Natural killer cell (primary cell): ENCODE results near the gene STN1. TPM values are rescaled to one million over a fixed set of nuclear protein-coding genes. Genes with fewer than 3 reads are reported as not detected.

Experiments used
- ATAC-seq, 3 donors: fragments of 150-1000 bp in 2 of 3; fragments of 200-7000 bp in 1 of 3; cut with Tn5 transposase; 1 replicate in 1 of 3; 2 replicates in 2 of 3; pipeline ENCODE4 v1.10.0; 2021; ENCODE audit warnings: mild to moderate bottlenecking in 2 of 3, moderate library complexity in 2 of 3
- DNase-seq, 2 donors: peaks; one replicate each; pipeline versions ENCODE4 v3.0.0 to v3.0.0-alpha.2; 2013 to 2021; ENCODE audit warnings: mixed read lengths in 1 of 2
- H3K27ac ChIP-seq: one replicate; pipeline ENCODE4 v1.5.1; 2013; ENCODE audit warnings: mild to moderate bottlenecking, low read length
- H3K27me3 ChIP-seq: one replicate; pipeline ENCODE4 v1.6.1; 2013; ENCODE audit warnings: low read length; ENCODE audit not compliant: control insufficient read depth, insufficient read depth
- H3K36me3 ChIP-seq: one replicate; pipeline ENCODE4 v1.6.1; 2013; ENCODE audit warnings: low read length; ENCODE audit not compliant: control insufficient read depth, insufficient read depth
- H3K4me1 ChIP-seq: one replicate; pipeline ENCODE4 v1.6.1; 2013; ENCODE audit warnings: low read length; ENCODE audit not compliant: control insufficient read depth, insufficient read depth
- H3K4me3 ChIP-seq: one replicate; pipeline ENCODE4 v1.5.1; 2013; ENCODE audit warnings: low read length
- H3K9me3 ChIP-seq: one replicate; pipeline ENCODE4 v1.6.1; 2013; ENCODE audit warnings: low read length; ENCODE audit not compliant: control insufficient read depth, insufficient read depth
- H3K27ac Mint-ChIP-seq, 2 donors: one replicate each; pipeline ENCODE4 v1.8.0; 2022; ENCODE audit warnings: mild to moderate bottlenecking in 2 of 2, mixed read lengths in 2 of 2, moderate library complexity in 1 of 2
- H3K27me3 Mint-ChIP-seq, 2 donors: one replicate each; pipeline ENCODE4 v1.8.0; 2022; ENCODE audit warnings: low read depth in 2 of 2, mixed read lengths in 2 of 2
- H3K36me3 Mint-ChIP-seq: one replicate; pipeline ENCODE4 v1.8.0; 2022; ENCODE audit warnings: mixed read lengths
- H3K4me1 Mint-ChIP-seq, 2 donors: one replicate each; pipeline ENCODE4 v1.8.0; 2022; ENCODE audit warnings: mixed read lengths in 2 of 2
- H3K4me3 Mint-ChIP-seq: one replicate; pipeline ENCODE4 v1.8.0; 2022; ENCODE audit warnings: mild to moderate bottlenecking, moderate library complexity, mixed read lengths
- H3K9me3 Mint-ChIP-seq, 2 donors: one replicate each; pipeline ENCODE4 v1.8.0; 2022; ENCODE audit warnings: mixed read lengths in 2 of 2
- WGBS: methylation state at CpG from one replicate; pipeline ENCODE4 v1.1.7; 2013; ENCODE audit warnings: missing lambda C conversion rate; ENCODE audit not compliant: insufficient coverage; 5-methylcytosine and 5-hydroxymethylcytosine counted together
- intact Hi-C: fragments of 100-400 bp; cut with micrococcal nuclease; formaldehyde crosslinking; loops from one replicate; pipeline ENCODE4 v1.14.2; 2022
- total RNA-seq, 4 donors: library from RNA; stranded (reverse); fragments of 120-200 nt in 1 of 4; gene quantifications; one replicate each; pipeline versions ENCODE4 v1.2.3 to v1.2.4, GENCODE V29; 2013 to 2022
- TF ChIP-seq, protein P1 (sequence below): fragments of 200-600 bp; IDR thresholded peaks from one replicate; pipeline ENCODE4 v1.8.0; 2022; ENCODE audit warnings: antibody characterized with exemption

STN1 gene
- total RNA-seq, 3 donors from 2014 or later (not counting 1 experiment from before 2014, with no cell fraction given) = 31.7 to 53.4 (median 34.0) TPM

DNA sequence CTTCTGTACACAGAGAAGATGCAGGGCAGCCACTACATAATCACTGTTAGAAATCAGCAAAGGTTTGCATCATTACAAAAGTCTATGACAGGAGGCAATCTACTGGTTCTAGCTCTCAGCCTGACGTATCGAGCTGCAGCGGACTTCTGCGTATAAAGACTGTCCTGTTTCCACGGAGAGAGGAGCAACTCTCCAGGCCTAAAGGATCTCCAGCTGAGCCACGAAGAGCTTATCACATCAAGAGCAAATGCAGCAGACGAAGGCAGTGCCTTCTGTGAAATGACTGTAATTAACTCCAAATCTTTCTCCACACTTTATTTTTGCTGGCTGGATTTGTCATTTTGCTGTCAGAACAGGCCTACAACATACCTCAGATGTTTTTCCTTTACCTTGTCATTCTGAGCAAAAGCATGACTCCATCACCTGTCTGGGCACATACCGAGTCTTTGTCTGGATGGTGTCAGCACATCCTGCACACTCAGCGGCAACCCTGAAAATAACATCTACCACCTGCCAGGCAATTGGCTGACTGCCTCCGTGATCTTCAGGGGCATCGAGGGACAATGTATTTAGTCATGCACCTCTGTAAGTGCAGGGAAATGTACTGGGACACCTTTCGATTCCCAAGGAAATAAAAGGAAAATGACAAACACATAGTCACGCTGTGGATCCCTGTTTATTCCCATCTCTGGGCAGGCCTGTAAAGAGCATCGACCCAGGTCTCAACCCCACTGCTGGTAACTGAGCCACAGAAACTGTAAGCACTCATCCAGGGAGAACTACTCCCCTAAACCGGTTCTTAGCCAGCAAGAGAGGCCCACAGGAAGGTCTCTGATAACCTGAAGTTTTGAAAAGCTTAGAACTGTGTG is 36.3 kb downstream of the STN1 start:
- intact Hi-C loops = no loop called here
- 99% methylated on average over 15 of the region's 15 CpGs for WGBS
- no peaks in the 10 kb centered on the region for H3K27me3 ChIP-seq
- ATAC-seq (no peak), DNase-seq (no peak)
- H3K4me1 Mint-ChIP-seq = peaks cover 3 to 6% of the 10 kb centered on the region in 2 donors
- no peak overlapping the region for H3K4me3 ChIP-seq
- H3K9me3 Mint-ChIP-seq = no peaks in the 10 kb centered on the region
- TF ChIP-seq, protein P1, sequence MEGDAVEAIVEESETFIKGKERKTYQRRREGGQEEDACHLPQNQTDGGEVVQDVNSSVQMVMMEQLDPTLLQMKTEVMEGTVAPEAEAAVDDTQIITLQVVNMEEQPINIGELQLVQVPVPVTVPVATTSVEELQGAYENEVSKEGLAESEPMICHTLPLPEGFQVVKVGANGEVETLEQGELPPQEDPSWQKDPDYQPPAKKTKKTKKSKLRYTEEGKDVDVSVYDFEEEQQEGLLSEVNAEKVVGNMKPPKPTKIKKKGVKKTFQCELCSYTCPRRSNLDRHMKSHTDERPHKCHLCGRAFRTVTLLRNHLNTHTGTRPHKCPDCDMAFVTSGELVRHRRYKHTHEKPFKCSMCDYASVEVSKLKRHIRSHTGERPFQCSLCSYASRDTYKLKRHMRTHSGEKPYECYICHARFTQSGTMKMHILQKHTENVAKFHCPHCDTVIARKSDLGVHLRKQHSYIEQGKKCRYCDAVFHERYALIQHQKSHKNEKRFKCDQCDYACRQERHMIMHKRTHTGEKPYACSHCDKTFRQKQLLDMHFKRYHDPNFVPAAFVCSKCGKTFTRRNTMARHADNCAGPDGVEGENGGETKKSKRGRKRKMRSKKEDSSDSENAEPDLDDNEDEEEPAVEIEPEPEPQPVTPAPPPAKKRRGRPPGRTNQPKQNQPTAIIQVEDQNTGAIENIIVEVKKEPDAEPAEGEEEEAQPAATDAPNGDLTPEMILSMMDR = no peak
- H3K36me3 Mint-ChIP-seq = peaks cover 19% of the 10 kb centered on the region
- no peak overlapping the region for H3K4me3 Mint-ChIP-seq
- H3K27ac Mint-ChIP-seq = no peak overlapping the region
- no peak overlapping the region for H3K27ac ChIP-seq
- no peaks in the 10 kb centered on the region for H3K4me1 ChIP-seq
- peaks cover 86% of the 10 kb centered on the region for H3K36me3 ChIP-seq
- H3K27me3 Mint-ChIP-seq = no peaks in the 10 kb centered on the region
- H3K9me3 ChIP-seq = no peaks in the 10 kb centered on the region

DNA sequence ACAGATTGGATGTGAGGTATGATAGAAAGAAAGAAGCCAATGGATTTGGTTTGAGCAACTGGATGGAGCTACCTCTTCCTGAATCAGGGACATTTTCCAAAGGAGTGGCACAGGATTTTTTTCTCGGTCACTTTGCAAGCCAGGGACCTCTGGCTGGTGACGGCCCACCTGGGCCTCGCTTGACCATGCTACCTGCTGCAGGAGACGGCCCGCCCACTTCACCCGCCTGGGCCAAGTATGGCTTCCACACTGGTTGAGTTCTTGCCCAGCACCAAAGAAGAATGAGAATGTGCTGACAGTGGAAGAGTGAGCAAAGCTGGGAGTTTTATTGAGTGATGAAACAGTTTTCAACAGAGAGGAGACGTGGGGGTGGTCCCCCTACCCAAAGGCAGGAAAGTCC is 38.2 kb downstream of the STN1 start:
- H3K4me1 Mint-ChIP-seq = peaks cover 5 to 6% of the 10 kb centered on the region in 2 donors
- H3K27ac Mint-ChIP-seq = peak overlapping the region in 1 of 2 donors; percentile 35
- ATAC-seq = no peak
- DNase-seq = no peak
- no peaks in the 10 kb centered on the region for H3K9me3 ChIP-seq
- peaks cover 19% of the 10 kb centered on the region for H3K36me3 Mint-ChIP-seq
- no peak overlapping the region for H3K27ac ChIP-seq
- H3K4me3 ChIP-seq = no peak overlapping the region
- no peaks in the 10 kb centered on the region for H3K9me3 Mint-ChIP-seq
- no peaks in the 10 kb centered on the region for H3K27me3 ChIP-seq
- no peaks in the 10 kb centered on the region for H3K27me3 Mint-ChIP-seq
- TF ChIP-seq, protein P1 = no peak
- H3K4me1 ChIP-seq = no peaks in the 10 kb centered on the region
- no peak overlapping the region for H3K4me3 Mint-ChIP-seq
- peaks cover 78% of the 10 kb centered on the region for H3K36me3 ChIP-seq
- WGBS = 93% methylated on average over 7 of the region's 7 CpGs
- intact Hi-C loops = no loop called here

DNA sequence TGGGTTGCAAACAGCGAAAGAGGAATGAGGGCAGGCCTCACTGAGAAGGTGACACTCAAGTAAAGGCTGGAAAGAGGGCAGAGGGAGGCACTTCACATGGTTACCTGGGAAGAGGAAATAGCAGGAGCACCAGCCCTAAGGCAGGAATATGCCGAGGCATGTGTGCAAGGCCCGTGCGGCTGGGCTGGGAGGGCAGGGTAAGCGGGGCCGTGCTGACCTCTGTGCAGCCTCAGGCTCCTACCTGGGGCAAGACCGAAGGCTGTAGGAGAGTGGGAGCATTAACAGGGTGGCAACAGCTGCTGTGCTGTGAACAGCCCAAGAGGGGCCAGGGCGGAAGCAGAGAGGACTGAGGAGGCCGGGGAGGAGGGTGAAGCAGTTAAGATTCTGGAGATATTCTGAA is 38.6 kb downstream of the STN1 start:
- intact Hi-C loops = no loop called here
- ATAC-seq (no peak), DNase-seq (no peak)
- H3K4me1 ChIP-seq = no peaks in the 10 kb centered on the region
- 85% methylated on average over 9 of the region's 9 CpGs for WGBS
- TF ChIP-seq, protein P1 = no peak
- H3K27me3 ChIP-seq = no peaks in the 10 kb centered on the region
- peaks cover 19% of the 10 kb centered on the region for H3K36me3 Mint-ChIP-seq
- peak overlapping the region in 1 of 2 donors; percentile 9 for H3K27ac Mint-ChIP-seq
- peaks cover 76% of the 10 kb centered on the region for H3K36me3 ChIP-seq
- no peaks in the 10 kb centered on the region for H3K27me3 Mint-ChIP-seq
- no peak overlapping the region for H3K27ac ChIP-seq
- H3K9me3 Mint-ChIP-seq = no peaks in the 10 kb centered on the region
- no peak overlapping the region for H3K4me3 ChIP-seq
- H3K4me3 Mint-ChIP-seq = no peak overlapping the region
- H3K9me3 ChIP-seq = no peaks in the 10 kb centered on the region
- H3K4me1 Mint-ChIP-seq = peaks cover 5 to 6% of the 10 kb centered on the region in 2 donors
